Stimulated activated CD4-positive, alpha-beta T cell treated with anti-CD3 and anti-CD28 coated beads, Interleukin-15, amount 100 ng/mL, for 1 hour (primary cell): Measurements from ENCODE around the gene TMEM117.

Experiments
- DNase-seq, 2 donors: peaks; one replicate each; pipeline ENCODE4 v3.0.0-alpha.2; 2020; ENCODE audit warnings: low read depth in 1 of 2, low spot score in 1 of 2

TMEM117 gene

GRCh38 chr12:44286821-44287505, 451.1 kb downstream of the TMEM117 start:
- DNase-seq, result no peak

- no peak for DNase-seq
These were observed 451.7 kb downstream of the TMEM117 start for GRCh38 chr12:44287545-44287944.

DNA sequence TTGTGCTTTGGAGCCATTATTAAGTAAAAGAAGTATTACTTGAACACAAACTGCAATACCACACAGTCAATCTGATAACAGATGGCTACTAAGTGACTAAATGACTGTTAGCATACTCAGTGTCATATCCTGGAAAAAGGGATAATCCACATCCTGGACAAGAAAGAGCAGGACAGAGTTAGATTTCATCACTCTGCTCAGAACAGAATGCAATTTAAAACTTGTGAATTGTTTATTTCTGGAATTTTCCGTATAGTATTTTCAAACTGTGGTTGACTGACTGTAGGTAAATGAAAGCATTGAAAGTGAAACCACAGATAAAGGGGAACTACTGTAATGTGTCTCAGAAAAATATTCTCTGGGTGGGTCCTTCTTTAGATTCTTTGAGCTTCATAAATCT, 458.8 kb downstream of the TMEM117 start:
- DNase-seq, result no peak

GRCh38 chr12:44295958-44296623, 460.2 kb downstream of the TMEM117 start:
- DNase-seq, result no peak

DNA sequence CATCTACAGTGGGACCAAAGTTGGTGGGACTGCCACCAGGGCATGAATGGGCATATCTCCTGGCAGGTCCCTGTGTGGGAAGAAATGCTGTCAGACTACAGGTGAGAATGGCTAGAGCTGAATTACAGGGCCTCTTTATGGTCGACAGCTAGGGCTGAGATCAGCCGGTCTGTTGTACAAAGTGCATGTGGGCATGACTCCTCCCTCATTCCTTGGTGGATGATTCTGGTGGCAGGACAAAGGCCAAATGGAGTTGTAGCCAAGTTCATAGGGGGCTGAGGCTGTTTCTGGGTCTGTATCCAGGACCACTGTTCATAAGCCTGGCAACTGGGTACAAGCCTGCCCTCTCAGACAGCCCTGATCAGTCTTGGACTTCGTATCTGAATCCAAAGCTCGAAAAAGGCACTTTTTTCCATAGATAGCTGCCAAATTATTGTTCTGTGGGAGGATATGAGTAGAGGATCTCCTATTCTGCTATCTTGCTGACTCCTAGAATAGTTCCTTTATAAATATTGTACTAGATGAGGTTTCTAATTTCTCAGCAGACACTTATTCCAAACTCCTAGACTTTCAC, 460.8 kb downstream of the TMEM117 start:
- no peak for DNase-seq

DNA sequence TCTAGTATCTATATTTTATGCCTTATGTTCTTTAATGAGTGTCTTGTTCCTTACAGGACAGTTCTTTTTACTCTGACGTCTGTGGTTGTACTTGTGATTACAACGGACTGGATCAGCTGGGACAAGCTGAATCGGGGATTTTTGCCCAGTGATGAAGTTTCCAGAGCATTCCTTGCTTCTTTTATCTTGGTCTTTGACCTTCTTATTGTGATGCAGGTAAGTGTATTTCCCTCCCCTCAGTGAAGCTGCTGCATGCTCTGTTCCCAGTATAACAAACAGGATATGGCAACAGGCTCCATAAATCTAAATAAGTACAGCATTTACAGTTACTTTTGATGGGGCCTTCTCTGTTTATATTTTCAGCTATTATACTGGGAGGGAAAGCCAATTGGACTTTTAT, 463.6 kb downstream of the TMEM117 start:
- DNase-seq, result no peak

DNA sequence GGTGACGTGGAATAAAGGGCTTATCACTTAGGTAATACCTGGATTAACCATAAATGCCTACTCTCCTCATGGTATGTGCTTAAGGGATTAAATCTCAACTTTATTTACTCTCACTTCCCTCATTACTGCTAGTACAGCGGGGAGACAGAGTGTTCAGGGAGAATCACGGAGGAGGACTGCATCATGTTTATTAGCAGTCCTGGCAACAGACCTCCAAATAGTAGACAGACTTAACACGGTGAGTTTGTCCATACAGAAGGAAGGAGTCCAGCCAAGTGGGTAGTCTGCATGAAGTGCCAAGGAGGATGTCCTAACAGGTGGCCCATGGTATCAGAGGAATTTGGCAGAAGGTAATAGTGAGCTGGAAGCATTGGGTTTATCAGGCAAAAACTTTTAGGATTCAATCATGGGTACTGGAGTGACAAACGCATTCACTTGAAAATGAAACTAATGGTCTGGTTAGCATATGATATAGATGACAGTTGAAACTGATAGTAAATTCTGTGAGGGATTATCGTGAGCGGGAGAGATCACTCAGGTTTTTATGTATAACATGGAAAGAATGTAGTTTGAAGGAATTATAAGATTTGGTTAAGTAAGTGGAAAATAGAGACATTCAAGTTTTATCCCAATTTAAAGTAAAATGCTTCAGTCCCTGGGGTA, 471.8 kb downstream of the TMEM117 start:
- DNase-seq, result no peak

DNA sequence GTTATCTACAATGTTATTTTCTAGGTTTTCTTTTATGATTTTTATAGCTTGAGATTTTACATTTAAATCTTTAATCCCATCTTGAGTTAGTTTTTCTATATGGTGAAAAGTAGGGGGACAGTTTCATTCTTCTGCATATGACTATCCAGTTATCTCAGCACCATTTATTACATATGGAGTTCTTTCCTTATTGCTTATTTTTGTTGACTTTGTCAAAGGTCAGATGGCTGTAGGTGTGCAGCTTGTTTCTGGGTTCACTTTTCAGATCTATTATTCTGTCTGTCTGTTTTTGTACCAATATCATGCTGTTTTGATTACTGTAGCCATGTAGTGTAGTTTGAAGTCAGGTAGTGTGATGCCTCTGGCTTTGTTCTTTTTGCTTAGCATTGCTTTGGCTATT, 477.3 kb downstream of the TMEM117 start:
- DNase-seq, result no peak

DNA sequence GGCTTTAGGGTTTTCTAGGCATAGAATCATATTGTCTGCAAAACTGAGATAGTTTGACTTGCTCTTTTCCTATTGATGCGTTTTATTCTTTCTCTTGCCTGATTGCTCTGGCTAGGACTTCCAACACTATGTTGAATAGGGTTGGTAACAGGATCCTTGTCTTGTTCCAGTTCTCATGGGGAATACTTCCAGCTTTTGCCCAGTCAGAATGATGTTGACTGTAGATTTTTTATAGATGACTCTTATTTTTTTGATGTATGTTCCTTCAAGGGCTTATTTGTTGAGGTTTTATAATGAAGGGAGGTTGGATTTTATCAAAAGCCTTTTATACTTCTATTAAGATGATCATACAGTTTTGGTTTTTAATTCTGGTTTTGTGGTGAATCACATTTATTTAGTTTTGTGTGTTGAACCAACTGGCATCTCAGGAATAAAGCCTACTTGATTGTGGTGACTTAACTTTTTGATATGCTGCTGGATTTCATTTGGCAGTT, 478.2 kb downstream of the TMEM117 start:
- DNase-seq, result no peak

DNA sequence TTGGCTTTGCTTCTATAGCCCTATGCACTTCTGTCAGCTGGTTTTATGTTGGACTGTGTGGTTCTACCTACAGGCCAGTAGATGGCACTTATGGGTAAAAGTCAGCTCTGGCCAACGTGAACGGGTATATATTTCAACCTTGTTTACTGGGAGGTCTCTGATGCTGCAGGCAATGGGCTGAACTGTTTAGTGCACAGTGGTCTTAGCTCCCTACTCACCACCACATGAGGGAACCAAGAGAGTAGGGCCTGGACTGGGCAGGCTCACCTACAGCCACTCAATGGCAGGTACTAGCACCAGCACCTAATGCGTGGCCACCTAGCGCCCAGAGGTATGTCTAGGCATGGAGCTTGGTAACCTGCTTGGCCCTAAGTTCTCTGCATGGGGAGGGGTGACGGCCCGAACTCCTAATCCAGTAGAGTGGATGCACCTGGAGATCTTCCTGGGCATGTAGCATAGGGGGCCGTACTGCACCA, 481.8 kb downstream of the TMEM117 start:
- DNase-seq, result no peak

DNA sequence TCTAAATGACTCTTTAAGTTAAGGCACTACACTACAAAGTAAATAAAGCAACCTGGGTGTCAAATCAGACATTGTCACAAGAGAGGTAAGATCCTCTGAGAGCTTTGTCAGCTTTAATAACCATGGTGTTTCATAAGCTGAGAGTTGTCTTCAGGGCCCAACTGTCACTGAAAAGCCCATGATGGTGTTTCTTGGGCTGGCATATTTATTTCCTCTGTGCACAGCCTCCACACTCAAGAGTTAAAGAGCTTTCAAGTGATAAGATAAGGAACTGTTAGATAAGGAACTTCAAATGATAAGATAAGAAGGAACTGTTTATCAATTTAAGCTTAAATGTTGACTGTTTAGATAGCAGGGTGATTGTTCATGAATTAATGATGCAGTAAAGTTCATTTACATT, 495.4 kb downstream of the TMEM117 start:
- no peak for DNase-seq

GRCh38 chr12:44334347-44334746, 498.5 kb downstream of the TMEM117 start:
- DNase-seq, result no peak

GRCh38 chr12:44335030-44335429, 499.1 kb downstream of the TMEM117 start:
- DNase-seq, result no peak

DNA sequence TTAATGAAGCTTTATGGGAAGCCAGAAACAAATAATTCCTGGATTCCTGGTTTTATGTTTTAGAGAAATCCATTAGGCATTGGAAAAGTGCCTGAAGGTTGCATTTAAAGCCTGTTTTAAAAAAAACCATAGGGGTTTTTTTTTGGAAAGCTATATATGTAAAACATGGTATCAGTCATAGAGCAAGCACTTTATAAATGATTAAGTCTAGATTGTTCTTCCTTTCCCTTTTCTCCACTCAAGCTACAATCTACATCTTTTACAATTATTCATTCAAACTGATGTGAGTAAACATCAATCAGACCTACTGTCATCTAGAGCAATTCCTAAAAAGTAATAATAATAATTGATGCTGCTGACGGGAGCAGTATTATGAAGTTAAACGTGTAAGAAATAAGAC, 500.7 kb downstream of the TMEM117 start:
- DNase-seq, result no peak

DNA sequence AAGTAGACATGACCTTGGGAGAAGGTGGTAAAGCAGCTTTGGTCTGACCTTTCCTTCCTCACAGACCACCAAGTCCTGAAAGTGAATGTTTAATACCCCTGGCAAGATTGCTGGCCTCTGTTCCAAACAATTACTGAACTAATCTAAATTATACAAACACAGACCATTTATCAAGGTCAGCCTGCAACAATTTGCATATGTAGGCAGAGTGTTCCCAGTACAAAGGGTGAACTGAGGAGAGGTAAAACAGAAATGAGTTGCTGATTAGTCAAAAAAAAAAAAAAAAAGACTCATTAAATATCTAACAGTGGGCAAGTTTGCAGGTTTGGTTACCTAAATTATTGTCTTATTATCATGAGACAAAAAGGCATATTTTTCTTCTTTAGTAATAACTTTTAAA, 506.5 kb downstream of the TMEM117 start:
- no peak for DNase-seq

DNA sequence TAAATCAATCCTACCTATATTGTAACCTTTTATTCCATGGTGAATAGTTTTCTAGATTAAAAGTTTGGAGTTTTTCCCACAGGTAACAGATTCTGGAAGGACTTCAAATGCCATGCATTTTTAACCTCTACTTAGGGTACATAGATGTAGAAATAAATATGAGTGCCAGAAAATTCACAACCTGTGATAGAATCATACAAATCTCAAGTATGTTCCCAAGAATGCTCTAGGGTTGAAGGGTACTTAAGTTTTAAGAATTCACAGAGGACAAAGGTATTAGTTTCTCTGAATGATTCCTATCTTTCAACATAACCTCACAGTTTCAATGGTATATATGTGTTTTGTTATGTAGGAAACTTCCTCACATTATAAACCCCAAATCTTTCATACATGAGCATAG, 511.3 kb downstream of the TMEM117 start:
- DNase-seq, result no peak

- no peak for DNase-seq
These were observed 521.6 kb downstream of the TMEM117 start for GRCh38 chr12:44357494-44357893.

DNA sequence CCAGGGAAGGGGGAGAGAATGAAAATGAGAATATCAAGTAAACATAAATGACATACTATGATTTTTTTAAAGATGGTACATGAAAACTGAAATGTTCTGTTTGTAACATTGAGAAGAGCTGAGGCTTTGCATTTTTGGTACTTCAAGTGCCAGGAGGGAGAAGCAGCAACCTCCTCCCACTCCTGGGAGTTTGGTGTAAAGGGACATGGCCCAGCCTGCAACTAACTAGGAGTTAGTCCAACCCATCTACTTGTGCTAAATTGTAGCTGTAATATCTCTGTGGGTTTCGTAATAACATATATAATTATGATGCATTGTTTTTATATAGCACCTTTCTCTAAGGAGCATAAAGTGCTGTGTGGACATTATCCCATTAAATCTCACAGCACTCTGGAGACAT, 522.8 kb downstream of the TMEM117 start:
- DNase-seq, result no peak

DNA sequence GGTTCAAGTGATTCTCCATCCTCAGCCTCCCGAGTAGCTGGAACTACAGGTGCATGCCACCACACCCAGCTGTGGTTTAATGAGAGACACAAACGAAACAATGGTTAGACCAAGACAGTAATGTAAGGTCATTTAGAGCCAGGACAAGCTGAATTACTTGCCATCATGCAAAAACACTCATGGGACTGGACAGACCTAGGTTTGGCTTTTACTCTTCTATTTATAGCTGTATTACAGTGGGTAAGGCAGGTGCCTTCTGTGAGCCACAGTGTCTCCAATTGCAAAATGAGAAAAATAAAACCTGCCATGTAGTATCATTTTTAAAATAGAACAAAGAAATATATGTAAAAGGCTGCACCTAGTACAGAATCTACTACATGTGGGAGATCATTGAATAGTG, 527.1 kb downstream of the TMEM117 start:
- no peak for DNase-seq

DNA sequence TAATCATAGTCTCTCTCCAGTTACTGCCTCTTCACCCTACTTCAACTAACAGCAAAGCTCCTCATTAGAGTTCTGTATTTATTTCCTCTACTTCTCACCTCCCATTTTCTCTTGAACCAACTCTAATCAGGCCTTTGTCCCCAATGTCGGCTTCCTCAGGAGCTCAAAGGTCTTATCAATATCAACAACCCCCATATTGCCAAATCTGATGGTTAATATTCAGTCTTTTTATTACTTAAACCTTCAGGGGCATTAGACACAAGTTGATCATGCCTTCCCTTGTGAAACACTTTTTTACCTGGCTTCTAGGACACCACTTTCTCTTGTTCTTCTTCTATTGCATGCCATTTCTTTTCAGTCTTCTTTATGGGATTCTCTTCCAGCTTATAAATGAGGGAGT, 531.3 kb downstream of the TMEM117 start:
- DNase-seq, result no peak

DNA sequence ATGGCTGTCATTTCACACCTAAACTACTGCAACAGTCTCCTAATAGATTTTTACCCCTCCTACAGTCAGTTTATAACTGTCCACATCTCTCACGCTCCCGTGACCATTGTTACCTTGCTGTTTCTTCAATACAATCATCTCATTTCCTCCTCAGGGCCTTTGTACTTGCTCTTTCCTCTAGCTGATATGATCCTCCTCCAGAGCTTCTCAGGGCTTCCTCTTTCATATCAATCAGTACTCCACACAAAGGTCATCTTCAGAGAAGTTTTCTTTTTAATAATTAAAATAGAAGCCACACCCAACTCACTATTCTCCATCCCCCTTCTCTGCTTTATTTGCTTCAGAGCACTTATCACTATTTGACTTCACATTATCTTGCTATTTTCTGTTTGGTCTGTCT, 532.0 kb downstream of the TMEM117 start:
- no peak for DNase-seq

GRCh38 chr12:44369998-44370397, 534.1 kb downstream of the TMEM117 start:
- DNase-seq, result no peak
